GM10847 (cell line): ENCODE data around the gene KCTD7.
A peak's percentile ranks its signal among the peaks of the same experiment; 100 is the strongest.

ENCODE experiments used
- POLR2A ChIP-seq: IDR thresholded peaks from 2 replicates; pipeline ENCODE4 v1.6.1; 2011; ENCODE audit not compliant: insufficient read length; ENCODE audit errors: extremely low read depth

The KCTD7 gene

DNA sequence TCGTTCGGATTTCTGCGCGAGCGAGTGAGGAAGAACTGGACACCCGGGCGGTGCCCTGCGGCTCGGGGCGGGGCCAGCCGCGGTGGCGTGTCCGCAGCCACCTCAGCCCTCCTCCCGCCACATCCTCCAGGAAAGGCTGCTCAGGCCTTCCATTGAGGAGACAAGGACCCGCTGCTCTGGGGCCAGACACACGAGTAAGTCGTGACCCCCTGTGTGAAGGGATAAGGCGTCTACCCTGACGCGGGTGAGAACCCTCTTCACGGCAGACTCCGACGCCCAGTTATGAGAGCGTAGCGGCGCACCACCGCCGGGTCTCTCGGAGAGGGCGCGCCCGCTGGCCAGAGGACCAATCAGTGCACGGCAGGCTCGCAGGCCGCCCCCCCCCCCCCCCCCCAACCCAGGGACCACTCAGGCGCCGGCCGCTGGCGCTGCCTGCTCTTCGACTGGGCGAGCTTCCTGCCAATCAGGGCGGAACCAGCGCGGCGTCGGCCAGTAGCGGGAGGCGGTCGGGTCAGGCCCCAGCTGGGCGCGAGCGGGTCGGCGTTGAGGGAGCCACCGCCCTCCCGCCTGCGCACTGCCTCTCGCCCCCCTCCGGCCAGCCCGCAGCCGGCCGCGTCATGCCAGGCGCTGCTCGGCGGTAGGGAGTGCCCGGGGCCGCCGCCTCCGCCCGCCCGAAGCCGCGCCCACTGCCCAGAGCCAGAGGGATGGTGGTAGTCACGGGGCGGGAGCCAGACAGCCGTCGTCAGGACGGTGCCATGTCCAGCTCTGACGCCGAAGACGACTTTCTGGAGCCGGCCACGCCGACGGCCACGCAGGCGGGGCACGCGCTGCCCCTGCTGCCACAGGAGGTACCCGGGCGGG lies at the start of gene KCTD7:
Gene KCTD7, plus strand, starts transcription at position 521 of the 861 bp plus-strand sequence. Its CDS starts 184 bp downstream, at position 705.
- peak; percentile 94 for TF ChIP-seq POLR2A

DNA sequence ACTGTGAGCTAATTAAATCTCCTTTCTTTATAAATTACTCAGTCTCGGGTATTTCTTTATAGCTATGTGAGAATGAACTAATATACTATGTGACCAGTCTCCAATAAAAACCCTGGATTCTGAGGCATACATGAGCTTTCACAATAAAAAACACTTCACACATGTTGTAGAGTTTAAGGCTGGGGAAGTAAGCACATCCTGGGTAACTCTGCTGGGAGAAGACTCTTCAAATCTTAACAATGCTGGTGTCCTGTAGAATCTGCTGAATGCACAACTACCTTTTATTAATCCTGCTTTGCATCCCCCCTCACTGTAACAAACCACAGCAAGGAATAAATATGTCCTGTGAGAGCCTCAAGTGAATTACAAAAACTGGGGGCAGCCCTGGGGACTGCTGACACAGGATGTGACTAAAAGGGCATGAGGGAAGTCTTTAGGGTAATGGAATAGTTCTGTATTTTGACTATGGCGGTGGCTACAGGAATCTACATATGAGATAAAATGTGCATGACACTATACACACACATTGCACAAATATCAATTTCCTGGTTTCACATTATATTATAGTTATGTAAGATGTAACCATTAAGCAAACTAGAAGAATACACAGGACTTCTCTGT lies 45.1 kb upstream of the KCTD7 start:
- TF ChIP-seq POLR2A: no peak

DNA sequence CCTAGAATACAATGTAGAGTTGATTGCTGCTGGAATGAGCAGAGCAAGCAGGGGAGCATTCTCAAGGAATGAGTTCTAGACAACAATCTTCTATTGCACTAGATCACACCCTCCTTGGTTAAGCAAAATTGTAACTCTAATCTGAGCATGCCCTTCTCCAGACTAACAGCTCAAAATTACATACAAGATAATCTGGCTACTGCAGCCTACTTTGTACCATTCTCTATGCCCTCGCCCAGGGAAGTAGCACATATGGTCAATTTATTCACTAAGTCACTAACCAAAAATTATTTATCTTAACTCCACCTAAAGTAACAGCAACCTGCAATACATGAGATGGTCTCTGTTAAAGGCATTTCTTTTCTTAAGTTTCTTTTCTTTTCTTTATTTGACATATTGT lies 42.5 kb upstream of the KCTD7 start:
- TF ChIP-seq POLR2A: no peak

DNA sequence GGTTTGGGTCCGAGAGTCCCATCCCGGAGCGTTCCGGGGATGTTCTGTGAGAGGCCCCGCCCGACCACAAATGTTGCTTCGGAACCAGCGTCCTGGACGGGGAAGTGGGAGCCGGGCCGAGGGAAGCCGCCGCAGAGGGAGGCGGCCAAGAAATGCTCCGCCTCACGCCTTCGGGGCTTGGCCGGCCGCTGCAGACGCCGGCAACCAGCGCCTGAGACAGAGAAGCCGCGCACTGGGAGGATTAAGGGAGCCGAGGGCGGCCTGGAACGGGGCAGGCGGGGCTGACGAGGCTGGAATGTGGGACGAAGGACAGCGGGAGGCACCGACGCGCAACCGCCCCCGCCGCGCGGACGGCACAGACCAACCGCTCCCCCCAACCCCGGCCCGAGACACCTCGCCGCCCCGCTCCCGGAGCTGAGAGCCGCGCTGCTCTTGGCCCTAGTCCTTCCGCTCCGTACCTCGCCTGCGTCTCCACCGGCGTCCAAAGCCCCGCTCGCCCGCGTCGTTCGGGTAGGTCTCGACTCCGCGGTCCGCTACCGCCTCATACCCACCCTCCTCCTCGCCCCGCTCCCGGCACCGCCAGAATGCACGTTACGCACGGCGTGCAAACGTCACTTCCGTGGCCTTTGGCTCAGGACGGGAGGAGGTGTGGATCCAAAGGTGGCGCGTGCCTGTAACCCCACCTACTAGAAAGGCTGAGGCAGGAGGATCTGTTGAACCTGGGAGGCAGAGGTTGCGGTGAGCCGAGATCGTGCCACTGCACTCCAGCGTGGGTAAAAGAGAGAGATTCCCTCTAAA lies 36.7 kb upstream of the KCTD7 start:
- peak; percentile 93 for TF ChIP-seq POLR2A

DNA sequence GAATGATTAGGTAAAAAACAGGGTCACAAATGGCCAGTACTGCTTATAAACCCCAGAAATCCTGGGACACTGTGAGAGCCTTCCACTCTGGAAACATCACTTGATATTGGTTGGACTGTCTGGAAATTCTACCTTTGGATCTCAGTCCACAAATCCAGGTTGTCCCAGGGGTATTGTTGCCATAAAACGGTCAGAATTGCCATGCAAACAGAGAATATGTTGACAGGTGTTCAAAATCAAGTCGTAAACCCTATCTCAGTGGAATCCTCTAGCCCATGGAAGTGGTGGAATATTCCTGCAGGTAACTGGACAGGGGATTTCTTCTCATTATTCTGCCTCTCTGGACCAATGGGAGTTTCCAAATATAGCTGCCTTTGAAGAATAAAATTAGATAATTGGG lies 31.2 kb upstream of the KCTD7 start:
- no peak for TF ChIP-seq POLR2A

DNA sequence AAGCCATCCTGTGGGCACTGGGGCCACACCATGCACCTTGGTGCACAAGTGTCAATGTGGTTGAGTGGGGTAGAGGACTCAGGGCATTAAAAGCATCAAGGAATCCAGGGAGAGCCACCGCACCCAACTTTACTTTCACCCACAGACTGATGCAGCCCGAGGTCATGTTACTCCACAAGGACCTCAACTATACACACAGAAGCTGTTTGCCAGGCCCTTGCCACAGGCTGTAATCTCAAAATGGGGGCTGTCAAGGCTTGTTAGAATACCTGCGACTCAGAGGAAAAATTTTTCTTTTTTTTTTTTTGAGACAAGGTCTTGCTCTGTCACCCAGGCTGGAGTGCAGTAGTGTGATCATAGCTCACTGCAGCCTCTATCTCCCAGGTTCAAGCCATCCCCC lies 26.5 kb upstream of the KCTD7 start:
- no peak for TF ChIP-seq POLR2A

DNA sequence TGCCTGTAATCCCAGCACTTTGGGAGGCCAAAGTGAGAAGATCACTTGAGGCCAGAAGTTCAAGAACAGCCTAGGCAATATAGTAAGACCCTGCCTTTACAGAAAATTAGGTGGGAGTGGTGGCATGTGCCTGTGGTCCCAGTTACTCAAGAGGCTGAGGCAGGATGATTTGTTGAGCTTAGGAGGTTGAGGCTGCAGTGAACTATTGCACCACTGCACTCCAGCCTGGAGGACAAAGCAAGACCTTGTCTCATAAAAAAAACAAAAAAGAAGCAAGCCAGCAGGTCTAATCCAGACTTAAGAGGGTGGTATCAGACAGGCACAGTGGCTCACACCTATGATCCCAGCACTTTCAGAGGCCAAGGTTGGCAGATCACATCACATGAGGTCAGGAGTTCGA lies 24.5 kb upstream of the KCTD7 start:
- TF ChIP-seq POLR2A: no peak

DNA sequence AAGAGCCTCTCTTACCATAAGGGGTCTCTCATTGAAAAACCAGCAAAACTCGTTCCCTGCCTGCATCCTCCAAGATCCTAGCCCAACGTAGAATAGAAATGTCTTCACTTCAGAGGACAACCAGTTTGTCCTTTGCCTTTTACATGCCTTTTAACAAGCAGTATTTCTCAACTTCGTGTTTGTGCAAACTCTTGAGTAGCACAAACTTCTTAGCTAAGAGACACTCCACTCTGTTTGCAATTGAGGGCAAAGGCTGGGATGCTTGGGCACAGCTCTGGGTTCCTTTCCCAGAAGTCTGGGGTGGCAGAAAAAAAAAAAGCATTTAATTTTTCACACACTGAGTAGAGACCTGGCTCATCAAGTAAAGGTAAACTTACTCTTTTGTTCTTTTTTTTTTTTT lies 19.5 kb upstream of the KCTD7 start:
- no peak for TF ChIP-seq POLR2A

DNA sequence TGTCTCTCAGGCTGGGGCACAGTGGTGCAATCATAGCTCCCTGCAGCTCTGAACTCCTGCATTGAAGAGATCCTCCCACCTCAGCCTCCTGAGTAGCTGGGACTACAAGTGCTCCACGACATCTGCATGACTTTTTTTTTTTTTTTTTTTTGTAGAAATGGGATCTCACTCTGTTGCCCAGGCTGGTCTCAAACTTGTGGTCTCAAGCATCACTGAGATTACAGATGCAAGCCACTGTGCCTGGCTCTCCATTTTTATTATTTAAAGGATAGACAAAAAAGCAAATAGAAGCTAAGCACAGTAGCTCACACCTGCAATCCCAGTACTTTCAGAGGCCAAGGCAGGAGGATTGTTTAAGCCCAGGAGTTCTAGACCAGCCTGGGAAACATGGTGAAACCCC lies 13.0 kb upstream of the KCTD7 start:
- no peak for TF ChIP-seq POLR2A

DNA sequence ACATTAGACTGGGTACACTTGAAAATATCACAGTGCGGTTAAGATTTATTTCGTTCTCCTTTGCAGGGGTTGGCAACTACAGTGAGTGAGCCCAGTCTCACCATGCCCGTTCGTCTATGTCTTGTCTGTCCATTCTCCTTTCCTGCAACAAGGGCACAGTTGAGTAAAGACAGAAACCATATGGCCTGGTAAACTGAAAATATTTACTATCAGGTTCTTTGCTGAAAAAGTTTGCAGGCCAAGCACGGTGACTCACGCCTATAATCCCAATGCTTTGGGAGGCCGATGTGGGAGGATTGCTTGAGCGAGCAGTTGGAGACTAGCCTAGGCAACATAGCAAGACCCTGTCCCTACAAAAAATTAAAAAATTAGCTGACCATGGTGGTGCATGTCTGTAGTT lies 11.4 kb upstream of the KCTD7 start:
- TF ChIP-seq POLR2A: no peak

DNA sequence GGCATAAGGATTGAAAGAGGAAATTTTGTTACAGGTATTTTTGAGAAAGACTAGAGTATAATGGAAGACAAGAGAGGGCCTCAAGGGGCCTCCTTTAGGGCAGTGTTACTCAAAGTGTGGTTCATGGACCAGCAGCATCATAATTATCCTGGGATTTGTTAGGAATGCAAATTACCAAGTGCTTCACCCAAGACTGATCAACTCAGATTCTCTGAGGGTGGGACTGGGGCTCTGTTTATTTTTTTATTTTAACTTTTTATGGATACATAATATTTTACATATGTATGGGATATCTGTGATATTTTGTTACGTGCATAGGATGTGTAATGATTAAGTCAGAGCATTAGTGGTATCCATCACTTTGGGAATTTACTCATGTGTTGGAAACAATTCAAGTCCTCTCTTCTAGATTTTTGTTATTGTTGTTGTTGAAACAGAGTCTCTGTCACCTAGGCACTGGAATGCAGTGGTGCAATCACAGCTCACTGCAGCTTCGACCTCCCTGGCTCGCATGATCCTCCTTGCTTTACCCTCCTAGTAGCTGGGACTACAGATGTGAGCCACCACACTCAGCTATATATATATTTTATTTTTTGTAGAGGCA lies 2.2 kb upstream of the KCTD7 start:
- TF ChIP-seq POLR2A: no peak

DNA sequence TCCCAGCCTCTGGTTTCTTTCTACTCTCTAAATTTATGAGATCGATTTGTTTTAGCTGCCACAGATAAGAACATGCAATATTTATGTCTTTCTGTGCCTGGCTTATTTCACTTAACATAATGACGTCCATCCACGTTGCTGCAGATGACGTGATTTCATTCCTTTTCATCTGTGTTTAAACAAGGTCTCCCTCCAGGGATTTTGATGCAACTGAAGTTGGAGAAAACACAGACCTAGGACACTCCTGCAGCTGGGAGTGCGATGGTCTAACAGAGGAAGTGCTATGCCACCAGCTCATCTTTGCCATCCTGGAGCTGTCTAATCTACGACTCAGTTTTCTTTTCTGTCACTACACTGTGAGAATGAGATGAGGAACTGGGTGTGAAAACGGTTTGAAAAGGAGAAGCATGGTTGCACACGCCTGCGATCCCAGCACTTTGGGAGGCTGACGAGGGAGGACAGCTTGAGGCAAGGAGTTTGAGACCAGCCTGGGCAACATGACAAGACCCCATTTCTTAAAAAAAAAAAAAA lies 1.5 kb upstream of the KCTD7 start:
- TF ChIP-seq POLR2A: no peak

DNA sequence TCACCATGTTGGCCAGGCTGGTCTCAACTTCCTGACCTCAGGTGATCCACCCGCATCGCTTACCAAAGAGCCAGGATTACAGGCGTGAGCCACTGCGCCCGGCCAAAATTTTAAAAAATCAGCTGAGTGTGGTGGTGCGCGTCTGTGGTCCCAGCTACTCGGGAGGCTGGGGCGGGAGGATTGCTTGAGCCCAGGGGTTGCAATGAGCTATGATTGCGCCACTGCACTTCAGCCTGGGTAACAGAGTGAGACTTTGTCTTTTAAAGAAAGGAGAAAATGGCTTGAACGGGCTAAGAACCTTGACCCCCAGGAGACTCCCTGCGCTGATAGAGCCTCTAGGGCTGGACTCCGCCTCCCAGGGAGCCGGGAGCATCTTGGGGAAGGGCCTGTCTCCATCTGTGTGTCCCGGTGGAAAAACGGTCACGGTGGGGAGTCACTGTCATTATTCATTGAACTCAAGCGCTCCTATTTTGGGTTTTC lies 760 bp upstream of the KCTD7 start:
- TF ChIP-seq POLR2A: no peak

DNA sequence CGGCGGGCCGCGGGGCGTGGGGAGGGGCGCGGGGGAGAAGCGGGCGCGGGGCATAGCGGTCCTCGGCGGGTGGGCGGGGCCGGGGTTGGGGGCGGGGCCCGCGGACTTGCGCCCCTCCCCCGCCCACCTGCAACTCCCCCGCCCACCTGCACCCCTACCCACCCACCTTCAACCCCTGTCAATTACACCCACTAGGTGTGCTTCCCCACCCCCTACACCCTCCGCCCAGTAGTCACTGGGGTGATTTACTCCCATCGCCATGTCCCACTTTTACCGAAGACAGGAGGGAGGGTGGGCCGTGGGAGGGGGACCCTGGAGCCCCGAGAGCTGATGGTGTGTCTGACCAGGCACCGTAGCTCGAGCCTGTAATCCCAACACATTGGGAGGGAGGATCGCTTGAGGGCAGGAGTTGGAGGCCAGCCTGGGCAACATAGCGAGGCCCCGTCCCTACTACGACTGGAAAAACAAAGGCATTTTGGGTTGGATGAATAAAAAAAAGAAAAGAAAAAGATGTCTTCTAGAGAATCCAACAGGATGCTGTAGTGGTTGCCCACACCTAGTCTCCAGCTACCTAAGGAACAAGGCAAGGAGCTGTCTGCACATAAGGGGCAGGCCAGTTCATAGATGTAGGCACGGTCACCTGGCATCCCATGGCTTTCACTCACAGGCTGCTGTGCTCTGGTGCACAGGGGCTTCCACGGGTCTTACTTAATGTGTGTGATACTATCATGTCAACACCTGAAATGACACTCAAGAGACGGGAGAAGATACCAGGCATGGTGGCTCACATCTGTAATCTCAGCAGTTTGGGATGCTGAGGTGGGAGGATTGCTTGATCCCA lies 761 bp downstream of the KCTD7 start:
- TF ChIP-seq POLR2A: no peak
